BLaER1 treated with 17β-estradiol and CSF1 and Interleukin-3, amounts not matched to agents 10 nM and 100 nM (cell line): ENCODE measurements around the gene ABT1.
"Not testable (repeated sequence)": the region's sequence is repeated elsewhere in the genome, so short reads cannot be mapped to it uniquely, and the experiment has no call there.

ENCODE experiments used
- H3K27ac ChIP-seq, 11 experiments: shearing (Covaris generic); formaldehyde crosslinking; 2 replicates each; pipeline ENCODE4 v1.8.1; 2022
- H3K27me3 ChIP-seq, 11 experiments: shearing (Covaris generic); formaldehyde crosslinking; 2 replicates each; pipeline ENCODE4 v1.8.1; 2022
- H3K36me3 ChIP-seq, 11 experiments: shearing (Covaris generic); formaldehyde crosslinking; 2 replicates each; pipeline ENCODE4 v1.8.1; 2022
- H3K4me1 ChIP-seq, 10 experiments: shearing (Covaris generic); formaldehyde crosslinking; 2 replicates each; pipeline ENCODE4 v1.8.1; 2022
- H3K4me2 ChIP-seq, 11 experiments: shearing (Covaris generic); formaldehyde crosslinking; 2 replicates each; pipeline ENCODE4 v1.8.1; 2022
- H3K4me3 ChIP-seq, 10 experiments: shearing (Covaris generic); formaldehyde crosslinking; 2 replicates each; pipeline ENCODE4 v1.8.1; 2022
- H3K9ac ChIP-seq, 11 experiments: shearing (Covaris generic); formaldehyde crosslinking; 2 replicates each; pipeline ENCODE4 v1.8.1; 2022
- H3K9me3 ChIP-seq, 11 experiments: shearing (Covaris generic); formaldehyde crosslinking; replicated peaks in 1 of 11; 2 replicates each; pipeline ENCODE4 v1.8.1; 2022
- H4K20me1 ChIP-seq, 11 experiments: shearing (Covaris generic); formaldehyde crosslinking; 2 replicates each; pipeline ENCODE4 v1.8.1; 2022
- Cebpa-rat ChIP-seq, 11 experiments: shearing (Covaris generic); IDR thresholded peaks; 2 replicates each; pipeline ENCODE4 v1.8.1; 2022

The ABT1 gene

DNA sequence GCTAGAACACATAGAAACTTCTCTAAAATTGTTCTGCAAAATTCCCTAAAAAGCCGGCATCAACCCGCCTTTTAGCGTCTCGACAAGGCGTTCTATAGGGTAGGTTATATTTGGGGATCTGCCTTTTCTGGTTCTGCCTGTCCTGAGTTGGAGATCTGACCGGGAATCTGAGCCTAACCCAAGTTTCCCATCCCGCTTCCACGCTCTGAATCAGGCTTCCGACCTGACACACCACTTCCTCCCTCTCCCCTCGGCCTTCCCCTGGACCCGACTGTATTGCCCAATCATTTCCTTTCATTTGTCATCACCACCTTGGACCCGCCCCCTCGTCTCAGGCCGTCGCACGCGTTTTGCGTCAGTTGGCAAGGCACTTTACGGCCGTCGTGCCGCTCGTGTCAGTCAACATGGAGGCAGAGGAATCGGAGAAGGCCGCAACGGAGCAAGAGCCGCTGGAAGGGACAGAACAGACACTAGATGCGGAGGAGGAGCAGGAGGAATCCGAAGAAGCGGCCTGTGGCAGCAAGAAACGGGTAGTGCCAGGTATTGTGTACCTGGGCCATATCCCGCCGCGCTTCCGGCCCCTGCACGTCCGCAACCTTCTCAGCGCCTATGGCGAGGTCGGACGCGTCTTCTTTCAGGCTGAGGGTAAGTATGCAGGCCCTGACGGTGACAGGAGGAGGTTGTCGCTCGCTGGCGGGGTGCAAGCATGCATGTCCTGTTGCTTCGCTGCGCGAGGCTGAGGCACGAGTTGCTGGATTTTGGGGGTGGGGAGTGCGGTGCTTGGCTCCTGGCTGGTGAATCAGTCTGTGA, at the start of gene ABT1:
Gene ABT1 (plus strand): TSS at position 375 of the 810 bp plus-strand sequence. CDS start 30 bp downstream, at position 405.
- peaks cover 16 to 43% (median 24%) of the 10 kb centered on the region in 10 experiments for H3K4me1 ChIP-seq
- H3K36me3 ChIP-seq = peaks cover 27 to 39% (median 30%) of the 10 kb centered on the region in 11 experiments
- peak within 1 kb of the TSS; percentile 93 to 98 (median 95) for H3K9ac ChIP-seq
- H3K4me2 ChIP-seq = peak within 1 kb of the TSS; percentile 90 to 99 (median 97)
- H3K4me3 ChIP-seq = peak within 1 kb of the TSS; percentile 90 to 98 (median 95)
- TF ChIP-seq Cebpa-rat (IDR thresholded peaks at IDR 0.05) = peak; percentile 96 to 99 (median 98)
- H3K9me3 ChIP-seq = no peaks in the 10 kb centered on the region
- peaks cover 0 to 32% (median 11%) of the 10 kb centered on the region in 11 experiments; a peak in 14 of 22 replicates for H4K20me1 ChIP-seq
- peak within 1 kb of the TSS; percentile 89 to 97 (median 93) for H3K27ac ChIP-seq
- peaks cover 0 to 17% (median 12%) of the 10 kb centered on the region in 11 experiments; a peak in 12 of 22 replicates for H3K27me3 ChIP-seq

DNA sequence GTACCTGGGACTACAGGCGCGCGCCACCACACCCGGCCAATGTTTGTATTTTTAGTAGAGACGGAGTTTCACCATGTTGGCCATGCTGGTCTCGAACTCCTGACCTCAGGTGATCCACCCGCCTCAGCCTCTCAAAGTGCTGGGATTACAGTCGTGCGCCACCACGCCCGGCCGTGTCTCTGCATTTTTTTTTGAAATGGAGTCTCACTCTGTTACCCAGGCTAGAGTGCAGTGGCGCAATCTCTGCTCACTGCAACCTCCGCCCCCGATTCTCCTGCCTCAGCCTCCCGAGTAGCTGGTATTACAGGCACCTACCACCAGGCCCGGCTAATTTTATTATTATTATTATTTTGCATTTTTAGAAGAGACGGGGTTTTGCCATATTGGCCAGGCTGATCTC, 49.4 kb upstream of the ABT1 start:
- Histone ChIP-seq H4K20me1 (peaks cover 0 to 11% (median 4%) of the 10 kb centered on the region in 11 experiments; a peak in 6 of 22 replicates), H3K4me1 (peaks cover 10 to 29% (median 17%) of the 10 kb centered on the region in 10 experiments; a peak in 18 of 20 replicates), H3K36me3 (peaks cover 11 to 51% (median 41%) of the 10 kb centered on the region in 11 experiments)
- not testable (repeated sequence) for H3K4me3 ChIP-seq, H3K9ac ChIP-seq, H3K9me3 ChIP-seq, H3K4me2 ChIP-seq, H3K27ac ChIP-seq, H3K27me3 ChIP-seq

DNA sequence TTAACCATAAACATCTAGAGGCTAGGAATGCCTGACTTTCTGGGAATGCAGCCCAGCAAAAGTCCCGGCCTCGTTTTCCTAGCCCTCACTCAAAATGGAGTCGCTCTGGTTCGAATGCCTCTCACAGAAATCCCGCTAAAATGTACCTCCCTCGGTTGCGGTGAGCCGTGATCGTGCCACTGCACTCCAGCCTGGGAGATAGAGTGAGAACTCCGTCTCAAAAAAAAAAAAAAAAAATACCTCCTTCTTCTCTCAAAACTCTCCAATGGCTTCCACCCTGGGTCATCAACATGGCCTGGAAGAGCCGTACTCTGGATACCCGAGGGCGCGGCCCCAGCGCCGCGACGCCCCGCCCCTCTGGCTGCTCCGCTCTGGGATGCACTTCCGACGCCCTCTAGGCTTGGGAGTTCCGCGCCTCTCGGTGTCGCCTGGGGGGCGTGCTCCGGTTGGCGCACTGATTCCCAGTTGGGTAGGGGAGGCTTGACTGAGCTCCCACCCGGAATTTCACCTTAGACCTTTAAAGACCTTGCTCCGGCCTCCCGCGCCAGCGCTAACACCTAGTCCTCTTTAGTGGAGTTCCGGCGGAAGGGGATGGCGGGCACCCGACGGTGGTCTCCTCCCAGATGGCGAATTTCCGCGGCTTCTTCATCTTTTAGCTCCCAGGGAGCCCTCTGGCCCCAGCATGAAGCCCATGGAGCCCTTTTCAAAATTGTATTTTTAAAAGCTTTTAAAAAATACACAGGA, 46.3 kb upstream of the ABT1 start:
- Histone ChIP-seq H3K4me3 (peak overlapping the region; percentile 54 to 73 (median 64)), H3K9ac (peak overlapping the region; percentile 47 to 74 (median 62); a peak in 19 of 22 replicates), H3K27ac (peak overlapping the region in 5 of 11 experiments; percentile 25 to 63 (median 47); a peak in 12 of 22 replicates), H4K20me1 (no peaks in the 10 kb centered on the region), H3K9me3 (no peaks in the 10 kb centered on the region), H3K4me2 (peak overlapping the region; percentile 65 to 80 (median 73)), H3K27me3 (0 out of 22 replicates have a peak, but pooled peaks cover 0 to 4% (median 0%) of the 10 kb centered on the region in 11 experiments), H3K4me1 (peaks cover 5 to 37% (median 30%) of the 10 kb centered on the region in 10 experiments), H3K36me3 (peaks cover 0 to 23% (median 13%) of the 10 kb centered on the region in 11 experiments; a peak in 16 of 22 replicates)
- no peak for TF ChIP-seq Cebpa-rat (IDR thresholded peaks at IDR 0.05)

GRCh38 chr6:26552205-26552604, 44.5 kb upstream of the ABT1 start:
- peaks cover 0 to 31% (median 25%) of the 10 kb centered on the region in 10 experiments; a peak in 17 of 20 replicates for H3K4me1 ChIP-seq
- H3K4me3 ChIP-seq = peak overlapping the region in 4 of 10 experiments; percentile 69 to 78 (median 78); a peak in 5 of 20 replicates
- H4K20me1 ChIP-seq = no peaks in the 10 kb centered on the region
- TF ChIP-seq Cebpa-rat (IDR thresholded peaks at IDR 0.05) = no peak
- peak overlapping the region; percentile 79 to 93 (median 86); a peak in 21 of 22 replicates for H3K4me2 ChIP-seq
- H3K9ac ChIP-seq = peak overlapping the region in 2 of 11 experiments; percentile 76; a peak in 1 of 22 replicates
- 0 out of 22 replicates have a peak, but pooled peaks cover 0 to 4% (median 0%) of the 10 kb centered on the region in 11 experiments for H3K27me3 ChIP-seq
- peaks cover 0 to 14% (median 8%) of the 10 kb centered on the region in 11 experiments; a peak in 10 of 22 replicates for H3K9me3 ChIP-seq
- H3K36me3 ChIP-seq = peaks cover 0 to 6% (median 3%) of the 10 kb centered on the region in 11 experiments; a peak in 8 of 22 replicates
- H3K27ac ChIP-seq = no peak overlapping the region

DNA sequence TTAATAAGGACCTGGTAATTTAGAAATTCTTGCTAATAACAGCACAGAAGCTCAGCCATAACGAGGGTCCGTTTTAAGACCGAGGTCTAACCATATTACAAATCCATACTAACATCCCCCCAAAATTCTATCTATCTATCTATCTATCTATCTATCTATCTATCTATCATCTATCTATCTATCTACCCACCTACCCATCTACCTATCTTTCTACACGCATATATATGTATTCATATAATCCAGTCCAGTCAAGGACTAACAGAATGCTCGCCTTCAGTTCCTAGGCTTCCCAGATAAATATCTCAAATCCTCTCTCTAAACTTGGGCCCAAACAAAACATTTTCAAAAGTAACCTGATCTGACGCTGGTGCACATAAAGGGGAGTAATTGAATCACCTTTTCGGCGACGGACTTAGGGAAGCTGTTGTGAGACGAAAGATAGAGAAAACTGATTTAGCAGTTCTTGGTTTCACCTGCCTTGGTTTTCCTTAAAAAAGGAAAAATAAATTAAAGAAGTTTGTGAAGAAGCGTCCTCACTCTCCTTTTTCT, 44.0 kb upstream of the ABT1 start:
- no peak for TF ChIP-seq Cebpa-rat (IDR thresholded peaks at IDR 0.05)
- Histone ChIP-seq H3K4me3 (peak overlapping the region; percentile 58 to 78 (median 70)), H3K4me2 (peak overlapping the region; percentile 79 to 93 (median 86)), H3K36me3 (peaks cover 0 to 2% (median 0%) of the 10 kb centered on the region in 11 experiments; a peak in 1 of 22 replicates), H3K4me1 (peaks cover 0 to 31% (median 25%) of the 10 kb centered on the region in 10 experiments; a peak in 17 of 20 replicates), H3K27me3 (0 out of 22 replicates have a peak, but pooled peaks cover 0 to 4% (median 0%) of the 10 kb centered on the region in 11 experiments), H3K27ac (peak overlapping the region in 3 of 11 experiments; percentile 20 to 77 (median 27); a peak in 4 of 22 replicates), H4K20me1 (no peaks in the 10 kb centered on the region), H3K9ac (peak overlapping the region; percentile 59 to 80 (median 73)), H3K9me3 (peaks cover 0 to 14% (median 8%) of the 10 kb centered on the region in 11 experiments; a peak in 10 of 22 replicates)

DNA sequence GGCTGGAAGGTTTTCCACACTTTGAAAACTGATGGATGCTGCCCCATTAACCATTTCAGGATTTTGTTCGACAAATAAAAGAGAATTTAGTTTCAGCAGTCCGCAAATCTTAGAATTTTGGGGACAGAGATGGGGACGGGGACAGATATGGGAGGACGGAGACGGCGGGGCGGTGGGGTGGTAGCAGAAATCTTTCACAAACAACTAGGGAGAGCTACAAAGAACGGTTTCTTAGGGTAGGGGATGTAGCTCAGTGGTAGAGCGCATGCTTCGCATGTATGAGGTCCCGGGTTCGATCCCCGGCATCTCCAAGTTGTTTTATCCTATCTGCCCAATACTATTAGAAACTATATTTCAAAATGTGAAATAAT, 43.5 kb upstream of the ABT1 start:
- no peak for TF ChIP-seq Cebpa-rat (IDR thresholded peaks at IDR 0.05)
- no peaks in the 10 kb centered on the region for H3K36me3 ChIP-seq
- peak overlapping the region; percentile 58 to 78 (median 70) for H3K4me3 ChIP-seq
- H3K9ac ChIP-seq = peak overlapping the region; percentile 59 to 80 (median 73)
- H4K20me1 ChIP-seq = no peaks in the 10 kb centered on the region
- H3K9me3 ChIP-seq = peaks cover 0 to 14% (median 8%) of the 10 kb centered on the region in 11 experiments; a peak in 10 of 22 replicates
- 0 out of 22 replicates have a peak, but pooled peaks cover 0 to 4% (median 0%) of the 10 kb centered on the region in 11 experiments for H3K27me3 ChIP-seq
- H3K4me1 ChIP-seq = peaks cover 0 to 31% (median 25%) of the 10 kb centered on the region in 10 experiments; a peak in 17 of 20 replicates
- H3K27ac ChIP-seq = peak overlapping the region in 10 of 11 experiments; percentile 39 to 77 (median 69); a peak in 18 of 22 replicates
- H3K4me2 ChIP-seq = peak overlapping the region; percentile 79 to 93 (median 86)

DNA sequence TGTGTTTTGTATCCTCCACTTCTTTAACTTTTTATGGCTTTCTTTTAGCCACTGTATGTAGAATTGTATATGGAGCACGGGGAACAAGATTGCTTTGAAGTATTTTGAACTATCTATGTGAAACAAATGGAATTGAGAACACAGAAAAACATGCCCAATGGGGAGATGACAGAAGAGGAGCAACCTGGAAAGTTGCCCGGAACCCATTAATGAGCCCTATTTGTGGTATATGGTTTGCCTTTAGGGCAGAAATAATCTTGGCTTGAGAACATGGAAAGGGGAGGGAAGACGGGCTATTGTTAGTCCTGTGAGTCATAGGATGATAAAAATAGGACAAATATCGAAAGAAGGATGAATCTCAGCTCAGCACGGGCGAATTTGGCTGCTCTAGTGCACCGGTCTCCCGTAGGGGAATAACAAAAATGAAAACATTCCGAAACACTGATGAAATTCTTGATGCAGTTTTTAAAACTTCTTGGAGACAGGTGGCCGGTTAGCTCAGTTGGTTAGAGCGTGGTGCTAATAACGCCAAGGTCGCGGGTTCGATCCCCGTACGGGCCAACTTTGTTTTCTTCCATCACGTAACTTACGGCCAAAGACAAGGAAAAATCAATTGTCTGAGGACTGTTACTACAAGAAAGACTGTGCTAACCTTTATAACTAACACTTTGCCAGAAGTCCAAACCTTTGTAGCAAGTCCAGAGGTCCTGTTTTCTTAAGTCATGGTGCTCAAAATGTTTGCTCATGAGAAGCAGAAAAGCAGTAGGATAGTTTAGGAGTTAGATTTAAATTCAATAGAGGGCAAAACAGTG, 42.9 kb upstream of the ABT1 start:
- Histone ChIP-seq H3K4me2 (peak overlapping the region; percentile 79 to 93 (median 86)), H3K4me1 (peaks cover 0 to 31% (median 25%) of the 10 kb centered on the region in 10 experiments; a peak in 17 of 20 replicates), H3K36me3 (no peaks in the 10 kb centered on the region), H3K9ac (peak overlapping the region; percentile 59 to 80 (median 73)), H4K20me1 (no peaks in the 10 kb centered on the region), H3K4me3 (peak overlapping the region; percentile 58 to 78 (median 70)), H3K27me3 (0 out of 22 replicates have a peak, but pooled peaks cover 0 to 4% (median 0%) of the 10 kb centered on the region in 11 experiments), H3K27ac (peak overlapping the region in 10 of 11 experiments; percentile 39 to 77 (median 69); a peak in 20 of 22 replicates), H3K9me3 (peaks cover 0 to 14% (median 8%) of the 10 kb centered on the region in 11 experiments; a peak in 10 of 22 replicates)
- no peak for TF ChIP-seq Cebpa-rat (IDR thresholded peaks at IDR 0.05)
